Kasumi-1 (cell line): Measurements from ENCODE around the gene TXNRD3.

ENCODE experiments used
- DNase-seq, 2 experiments: peaks; one replicate each; lab custom pipeline; 2025; lab: John Stamatoyannopoulos, UW

TXNRD3 gene

GRCh38 chr3:126672340-126672739 is 17.4 kb upstream of the TXNRD3 start:
- no peak for DNase-seq

GRCh38 chr3:126671521-126671920 is 16.6 kb upstream of the TXNRD3 start:
- DNase-seq: no peak

GRCh38 chr3:126668450-126669401 is 13.8 kb upstream of the TXNRD3 start:
- DNase-seq: no peak

- DNase-seq: no peak
Measured at GRCh38 chr3:126667631-126668449, 12.9 kb upstream of the TXNRD3 start.

GRCh38 chr3:126666658-126667528 is 12.0 kb upstream of the TXNRD3 start:
- no peak for DNase-seq

- DNase-seq: no peak
Measured at GRCh38 chr3:126665959-126666657, 11.2 kb upstream of the TXNRD3 start.

- no peak for DNase-seq
Measured at GRCh38 chr3:126665221-126665936, 10.5 kb upstream of the TXNRD3 start.

GRCh38 chr3:126664591-126665214 is 9.8 kb upstream of the TXNRD3 start:
- peak in 1 of 2 experiments; percentile 17 for DNase-seq

GRCh38 chr3:126663750-126664149 is 8.8 kb upstream of the TXNRD3 start:
- DNase-seq: no peak

GRCh38 chr3:126663257-126663656 is 8.3 kb upstream of the TXNRD3 start:
- no peak for DNase-seq

- no peak for DNase-seq
Measured at GRCh38 chr3:126661532-126662364, 6.8 kb upstream of the TXNRD3 start.

- peak; percentile 28 to 51 for DNase-seq
Measured at GRCh38 chr3:126659915-126660886, 5.3 kb upstream of the TXNRD3 start.

- DNase-seq: no peak
Measured at GRCh38 chr3:126658584-126658983, 3.7 kb upstream of the TXNRD3 start.

- DNase-seq: no peak
Measured at GRCh38 chr3:126657901-126658300, 3.0 kb upstream of the TXNRD3 start.

GRCh38 chr3:126656371-126657134 is 1.6 kb upstream of the TXNRD3 start:
- no peak for DNase-seq

GRCh38 chr3:126655887-126656286 is 963 bp upstream of the TXNRD3 start:
- no peak for DNase-seq

GRCh38 chr3:126649556-126650092 is 5.3 kb downstream of the TXNRD3 start:
- DNase-seq: no peak
